ENCODE measurements around the gene LBH. TPM values are rescaled to one million over a fixed set of nuclear protein-coding genes. Genes with fewer than 3 reads are reported as not detected.
A peak's percentile ranks its signal among the peaks of the same experiment; 100 is the strongest.

LBH gene
- total RNA-seq, 1 donor from 2014 or later = 116 TPM

- intact Hi-C loops (cut with DNase I) = loop anchor here (2.0 to 5.0 kb wide), 4 partner anchors 15 to 476 kb away; partner anchors contain the start of gene LBH
- Histone ChIP-seq H3K27ac (peak overlapping the region; percentile 73 to 82), H3K4me1 (peaks cover 6 to 23% of the 10 kb centered on the region in 2 donors), H3K9me3 (no peaks in the 10 kb centered on the region), H3K27me3 (no peaks in the 10 kb centered on the region), H3K4me3 (no peak overlapping the region), H3K36me3 (no peaks in the 10 kb centered on the region)
- no peak for DNase-seq (ENCODE audit: low spot score in 2 of 2)
- no peak for TF ChIP-seq CTCF (IDR thresholded peaks at IDR 0.05)
These were observed 15.2 kb upstream of the LBH start for GRCh38 chr2:30216157-30216556.

- H3K36me3 ChIP-seq = no peaks in the 10 kb centered on the region
- no peak for TF ChIP-seq CTCF (IDR thresholded peaks at IDR 0.05)
- intact Hi-C loops (cut with DNase I) = loop anchor here (1.0 to 5.0 kb wide), 5 partner anchors 9 to 475 kb away; partner anchors contain the start of gene LBH
- peak overlapping the region; percentile 73 to 82 for H3K27ac ChIP-seq
- H3K4me3 ChIP-seq = peak overlapping the region in 1 of 2 donors; percentile 15
- peak; percentile 57 to 90 for DNase-seq (ENCODE audit: low spot score in 2 of 2)
- no peaks in the 10 kb centered on the region for H3K27me3 ChIP-seq
- H3K4me1 ChIP-seq = peaks cover 6 to 23% of the 10 kb centered on the region in 2 donors
- no peaks in the 10 kb centered on the region for H3K9me3 ChIP-seq
These were observed 13.5 kb upstream of the LBH start for GRCh38 chr2:30217644-30218337.

- intact Hi-C loops (cut with DNase I) = loop anchor here (1.0 to 5.0 kb wide), 3 partner anchors 8 to 474 kb away; no protein-coding TSS in a partner anchor
- H3K4me3 ChIP-seq = no peak overlapping the region
- H3K36me3 ChIP-seq = no peaks in the 10 kb centered on the region
- no peak for TF ChIP-seq CTCF (IDR thresholded peaks at IDR 0.05)
- peak overlapping the region; percentile 73 to 82 for H3K27ac ChIP-seq
- peaks cover 6 to 23% of the 10 kb centered on the region in 2 donors for H3K4me1 ChIP-seq
- DNase-seq (ENCODE audit: low spot score in 2 of 2) = no peak
- no peaks in the 10 kb centered on the region for H3K9me3 ChIP-seq
- no peaks in the 10 kb centered on the region for H3K27me3 ChIP-seq
These were observed 13.0 kb upstream of the LBH start for GRCh38 chr2:30218338-30218713.

- no peaks in the 10 kb centered on the region for H3K36me3 ChIP-seq
- H3K27me3 ChIP-seq = no peaks in the 10 kb centered on the region
- no peaks in the 10 kb centered on the region for H3K9me3 ChIP-seq
- H3K4me1 ChIP-seq = peaks cover 6 to 23% of the 10 kb centered on the region in 2 donors
- intact Hi-C loops (cut with DNase I) = loop anchor here (1.0 to 5.0 kb wide), 3 partner anchors 7 to 473 kb away; no protein-coding TSS in a partner anchor
- H3K4me3 ChIP-seq = no peak overlapping the region
- DNase-seq (ENCODE audit: low spot score in 2 of 2) = no peak
- peak overlapping the region; percentile 73 to 82 for H3K27ac ChIP-seq
- no peak for TF ChIP-seq CTCF (IDR thresholded peaks at IDR 0.05)
These were observed 12.5 kb upstream of the LBH start for GRCh38 chr2:30218814-30219213.

GRCh38 chr2:30219886-30220875, 11.2 kb upstream of the LBH start:
- Histone ChIP-seq H3K27me3 (no peaks in the 10 kb centered on the region), H3K36me3 (no peaks in the 10 kb centered on the region), H3K27ac (peak overlapping the region in 1 of 2 donors; percentile 29), H3K4me3 (no peak overlapping the region), H3K9me3 (no peaks in the 10 kb centered on the region), H3K4me1 (peaks cover 8 to 27% of the 10 kb centered on the region in 2 donors)
- intact Hi-C loops (cut with DNase I) = loop anchor here (5.0 kb wide), 2 partner anchors 142 to 472 kb away; no protein-coding TSS in a partner anchor
- no peak for DNase-seq (ENCODE audit: low spot score in 2 of 2)
- no peak for TF ChIP-seq CTCF (IDR thresholded peaks at IDR 0.05)

Measured in ascending aorta (tissue), 2 donors.